ENCODE data around the gene ZFP30. TPM values are rescaled to one million over a fixed set of nuclear protein-coding genes. Genes with fewer than 3 reads are reported as not detected.

ZFP30 gene
- total and polyA plus RNA-seq, 2 of the 13 experiments (the other 11 are each of a cell fraction or from before 2014, with no cell fraction given): 3.4 to 19.2 TPM

DNA sequence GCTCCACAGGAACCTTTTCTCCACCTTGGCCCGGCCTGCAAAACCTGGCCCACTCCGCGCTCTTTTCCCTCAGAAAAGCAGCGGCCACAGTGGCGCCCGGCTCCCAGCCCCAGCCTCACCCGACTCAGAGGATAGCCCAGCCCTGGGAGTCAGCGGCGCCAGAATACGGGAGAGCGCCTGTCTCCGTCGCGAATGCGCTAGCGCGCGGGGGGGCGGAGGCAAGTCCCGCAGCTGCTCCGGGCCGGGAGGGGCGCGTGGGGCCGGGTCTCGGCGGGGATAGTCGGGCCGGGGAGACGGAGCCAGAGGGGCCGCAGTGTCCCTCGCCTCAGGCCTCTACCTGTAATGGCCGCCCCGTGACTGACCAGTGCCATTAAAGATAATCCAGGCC, at the start of gene ZFP30 (continued):
- TF ChIP-seq, protein P1, sequence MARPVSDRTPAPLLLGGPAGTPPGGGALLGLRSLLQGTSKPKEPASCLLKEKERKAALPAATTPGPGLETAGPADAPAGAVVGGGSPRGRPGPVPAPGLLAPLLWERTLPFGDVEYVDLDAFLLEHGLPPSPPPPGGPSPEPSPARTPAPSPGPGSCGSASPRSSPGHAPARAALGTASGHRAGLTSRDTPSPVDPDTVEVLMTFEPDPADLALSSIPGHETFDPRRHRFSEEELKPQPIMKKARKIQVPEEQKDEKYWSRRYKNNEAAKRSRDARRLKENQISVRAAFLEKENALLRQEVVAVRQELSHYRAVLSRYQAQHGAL (CRISPR knock-in tag; IDR thresholded peaks at IDR 0.05; ENCODE audit: not compliant biosample characterization): no peak
- TF ChIP-seq ZNF143 (CRISPR knock-in tag; IDR thresholded peaks at IDR 0.05) (no peak), FOXO1 (CRISPR knock-in tag; IDR thresholded peaks at IDR 0.05) (peak; percentile 32; the same call in 1 of the 2 replicates), ZSCAN25 (CRISPR knock-in tag; IDR thresholded peaks at IDR 0.05) (0 out of 2 replicates have a peak, but pooled peaks have one; percentile 60), SRSF4 (IDR thresholded peaks at IDR 0.05; ENCODE audit: low read depth, low read length, poor library complexity, severe bottlenecking) (no peak), YEATS2 (CRISPR knock-in tag; IDR thresholded peaks at IDR 0.05; ENCODE audit: borderline replicate concordance) (no peak), ISX (CRISPR knock-in tag; conservative IDR thresholded peaks at IDR 0.05) (no peak), SUZ12 (IDR thresholded peaks at IDR 0.05; ENCODE audit: low read depth, low read length) (no peak), MTF2 (CRISPR knock-in tag; IDR thresholded peaks at IDR 0.05; ENCODE audit: borderline replicate concordance) (peak; percentile 73), ZNF768 (CRISPR knock-in tag; IDR thresholded peaks at IDR 0.05) (0 out of 2 replicates have a peak, but pooled peaks have one; percentile 9), ZNF557 (CRISPR knock-in tag; IDR thresholded peaks at IDR 0.05) (no peak), ZKSCAN8 (CRISPR knock-in tag; IDR thresholded peaks at IDR 0.05; ENCODE audit: borderline replicate concordance) (no peak), ATF7 (IDR thresholded peaks at IDR 0.05) (no peak), ATF7 (CRISPR knock-in tag; IDR thresholded peaks at IDR 0.05) (no peak), ZIK1 (CRISPR knock-in tag; IDR thresholded peaks at IDR 0.05; ENCODE audit: borderline replicate concordance, low read depth) (no peak; the same call in 1 of the 2 replicates), HNRNPH1 (optimal IDR thresholded peaks at IDR 0.05; ENCODE audit: low read depth, low read length) (no peak)
- TF ChIP-seq, protein P2, sequence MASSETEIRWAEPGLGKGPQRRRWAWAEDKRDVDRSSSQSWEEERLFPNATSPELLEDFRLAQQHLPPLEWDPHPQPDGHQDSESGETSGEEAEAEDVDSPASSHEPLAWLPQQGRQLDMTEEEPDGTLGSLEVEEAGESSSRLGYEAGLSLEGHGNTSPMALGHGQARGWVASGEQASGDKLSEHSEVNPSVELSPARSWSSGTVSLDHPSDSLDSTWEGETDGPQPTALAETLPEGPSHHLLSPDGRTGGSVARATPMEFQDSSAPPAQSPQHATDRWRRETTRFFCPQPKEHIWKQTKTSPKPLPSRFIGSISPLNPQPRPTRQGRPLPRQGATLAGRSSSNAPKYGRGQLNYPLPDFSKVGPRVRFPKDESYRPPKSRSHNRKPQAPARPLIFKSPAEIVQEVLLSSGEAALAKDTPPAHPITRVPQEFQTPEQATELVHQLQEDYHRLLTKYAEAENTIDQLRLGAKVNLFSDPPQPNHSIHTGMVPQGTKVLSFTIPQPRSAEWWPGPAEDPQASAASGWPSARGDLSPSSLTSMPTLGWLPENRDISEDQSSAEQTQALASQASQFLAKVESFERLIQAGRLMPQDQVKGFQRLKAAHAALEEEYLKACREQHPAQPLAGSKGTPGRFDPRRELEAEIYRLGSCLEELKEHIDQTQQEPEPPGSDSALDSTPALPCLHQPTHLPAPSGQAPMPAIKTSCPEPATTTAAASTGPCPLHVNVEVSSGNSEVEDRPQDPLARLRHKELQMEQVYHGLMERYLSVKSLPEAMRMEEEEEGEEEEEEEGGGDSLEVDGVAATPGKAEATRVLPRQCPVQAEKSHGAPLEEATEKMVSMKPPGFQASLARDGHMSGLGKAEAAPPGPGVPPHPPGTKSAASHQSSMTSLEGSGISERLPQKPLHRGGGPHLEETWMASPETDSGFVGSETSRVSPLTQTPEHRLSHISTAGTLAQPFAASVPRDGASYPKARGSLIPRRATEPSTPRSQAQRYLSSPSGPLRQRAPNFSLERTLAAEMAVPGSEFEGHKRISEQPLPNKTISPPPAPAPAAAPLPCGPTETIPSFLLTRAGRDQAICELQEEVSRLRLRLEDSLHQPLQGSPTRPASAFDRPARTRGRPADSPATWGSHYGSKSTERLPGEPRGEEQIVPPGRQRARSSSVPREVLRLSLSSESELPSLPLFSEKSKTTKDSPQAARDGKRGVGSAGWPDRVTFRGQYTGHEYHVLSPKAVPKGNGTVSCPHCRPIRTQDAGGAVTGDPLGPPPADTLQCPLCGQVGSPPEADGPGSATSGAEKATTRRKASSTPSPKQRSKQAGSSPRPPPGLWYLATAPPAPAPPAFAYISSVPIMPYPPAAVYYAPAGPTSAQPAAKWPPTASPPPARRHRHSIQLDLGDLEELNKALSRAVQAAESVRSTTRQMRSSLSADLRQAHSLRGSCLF (CRISPR knock-in tag; IDR thresholded peaks at IDR 0.05; ENCODE audit: borderline replicate concordance): no peak
- TF ChIP-seq, protein P3, sequence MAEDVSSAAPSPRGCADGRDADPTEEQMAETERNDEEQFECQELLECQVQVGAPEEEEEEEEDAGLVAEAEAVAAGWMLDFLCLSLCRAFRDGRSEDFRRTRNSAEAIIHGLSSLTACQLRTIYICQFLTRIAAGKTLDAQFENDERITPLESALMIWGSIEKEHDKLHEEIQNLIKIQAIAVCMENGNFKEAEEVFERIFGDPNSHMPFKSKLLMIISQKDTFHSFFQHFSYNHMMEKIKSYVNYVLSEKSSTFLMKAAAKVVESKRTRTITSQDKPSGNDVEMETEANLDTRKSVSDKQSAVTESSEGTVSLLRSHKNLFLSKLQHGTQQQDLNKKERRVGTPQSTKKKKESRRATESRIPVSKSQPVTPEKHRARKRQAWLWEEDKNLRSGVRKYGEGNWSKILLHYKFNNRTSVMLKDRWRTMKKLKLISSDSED (CRISPR knock-in tag; IDR thresholded peaks at IDR 0.05): no peak
- TF ChIP-seq, protein P4, sequence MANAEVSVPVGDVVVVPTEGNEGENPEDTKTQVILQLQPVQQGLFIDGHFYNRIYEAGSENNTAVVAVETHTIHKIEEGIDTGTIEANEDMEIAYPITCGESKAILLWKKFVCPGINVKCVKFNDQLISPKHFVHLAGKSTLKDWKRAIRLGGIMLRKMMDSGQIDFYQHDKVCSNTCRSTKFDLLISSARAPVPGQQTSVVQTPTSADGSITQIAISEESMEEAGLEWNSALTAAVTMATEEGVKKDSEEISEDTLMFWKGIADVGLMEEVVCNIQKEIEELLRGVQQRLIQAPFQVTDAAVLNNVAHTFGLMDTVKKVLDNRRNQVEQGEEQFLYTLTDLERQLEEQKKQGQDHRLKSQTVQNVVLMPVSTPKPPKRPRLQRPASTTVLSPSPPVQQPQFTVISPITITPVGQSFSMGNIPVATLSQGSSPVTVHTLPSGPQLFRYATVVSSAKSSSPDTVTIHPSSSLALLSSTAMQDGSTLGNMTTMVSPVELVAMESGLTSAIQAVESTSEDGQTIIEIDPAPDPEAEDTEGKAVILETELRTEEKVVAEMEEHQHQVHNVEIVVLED (CRISPR knock-in tag; IDR thresholded peaks at IDR 0.05; ENCODE audit: borderline replicate concordance): peak; percentile 19; the same call in 1 of the 2 replicates
- TF ChIP-seq, protein P5, sequence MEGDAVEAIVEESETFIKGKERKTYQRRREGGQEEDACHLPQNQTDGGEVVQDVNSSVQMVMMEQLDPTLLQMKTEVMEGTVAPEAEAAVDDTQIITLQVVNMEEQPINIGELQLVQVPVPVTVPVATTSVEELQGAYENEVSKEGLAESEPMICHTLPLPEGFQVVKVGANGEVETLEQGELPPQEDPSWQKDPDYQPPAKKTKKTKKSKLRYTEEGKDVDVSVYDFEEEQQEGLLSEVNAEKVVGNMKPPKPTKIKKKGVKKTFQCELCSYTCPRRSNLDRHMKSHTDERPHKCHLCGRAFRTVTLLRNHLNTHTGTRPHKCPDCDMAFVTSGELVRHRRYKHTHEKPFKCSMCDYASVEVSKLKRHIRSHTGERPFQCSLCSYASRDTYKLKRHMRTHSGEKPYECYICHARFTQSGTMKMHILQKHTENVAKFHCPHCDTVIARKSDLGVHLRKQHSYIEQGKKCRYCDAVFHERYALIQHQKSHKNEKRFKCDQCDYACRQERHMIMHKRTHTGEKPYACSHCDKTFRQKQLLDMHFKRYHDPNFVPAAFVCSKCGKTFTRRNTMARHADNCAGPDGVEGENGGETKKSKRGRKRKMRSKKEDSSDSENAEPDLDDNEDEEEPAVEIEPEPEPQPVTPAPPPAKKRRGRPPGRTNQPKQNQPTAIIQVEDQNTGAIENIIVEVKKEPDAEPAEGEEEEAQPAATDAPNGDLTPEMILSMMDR (CRISPR knock-in tag; IDR thresholded peaks at IDR 0.05): no peak
